A673 (cell line): ENCODE data around the gene KCNMA1. TPM values are rescaled to one million over a fixed set of nuclear protein-coding genes. Genes with fewer than 3 reads are reported as not detected.

Experiments used
- BruUV-seq: library from RNA; stranded (reverse); fragments of 400-500 nt; replicated peaks from 2 replicates; lab custom pipeline; 2021; lab: Mats Ljungman, UMichigan
- CTCF ChIA-PET: fragments of 300-600 bp; sonication (Branson Sonifier 250); formaldehyde crosslinking; loops from one replicate; lab custom pipeline; 2022; ENCODE audit warnings: antibody characterized with exemption; lab: Charles Lee
- POLR2A ChIA-PET: fragments of 300-600 bp; sonication (Branson Sonifier 250); formaldehyde crosslinking; loops from one replicate; lab custom pipeline; 2022; ENCODE audit warnings: antibody characterized with exemption; ENCODE audit not compliant: low non-redundant PET; lab: Charles Lee
- DNase-seq: peaks from one replicate; pipeline ENCODE4 v3.0.0-alpha.2; 2015; ENCODE audit warnings: low spot score
- H3K27ac ChIP-seq: fragments of 200-600 bp; sonication (generic); 2 replicates; pipeline ENCODE4 v1.5.1; 2016; ENCODE audit warnings: mixed run types, low read depth, mild to moderate bottlenecking, mixed read lengths, antibody characterized with exemption, low read length; ENCODE audit not compliant: poor library complexity, severe bottlenecking
- H3K27me3 ChIP-seq: fragments of 200-600 bp; sonication (generic); replicated peaks from 2 replicates; pipeline ENCODE4 v1.6.1; 2017; ENCODE audit warnings: mixed run types, low read depth, mild to moderate bottlenecking, mixed read lengths, antibody characterized with exemption, low read length; ENCODE audit not compliant: insufficient read depth, poor library complexity
- H3K36me3 ChIP-seq: fragments of 200-600 bp; sonication (generic); 2 replicates; pipeline ENCODE4 v1.6.1; 2016; ENCODE audit warnings: mixed run types, mild to moderate bottlenecking, mixed read lengths, antibody characterized with exemption, low read length; ENCODE audit not compliant: insufficient read depth, poor library complexity, severe bottlenecking
- H3K4me1 ChIP-seq: fragments of 200-600 bp; sonication (generic); 2 replicates; pipeline ENCODE4 v1.6.1; 2017; ENCODE audit warnings: mixed run types, mild to moderate bottlenecking, mixed read lengths, antibody characterized with exemption, low read length; ENCODE audit not compliant: insufficient read depth, poor library complexity, severe bottlenecking
- H3K4me3 ChIP-seq: fragments of 200-600 bp; sonication (generic); 2 replicates; pipeline ENCODE4 v1.5.1; 2016; ENCODE audit warnings: low read depth, mixed run types, mild to moderate bottlenecking, mixed read lengths, low read length; ENCODE audit not compliant: poor library complexity, severe bottlenecking
- H3K9me3 ChIP-seq: fragments of 200-600 bp; sonication (generic); 2 replicates; pipeline ENCODE4 v1.6.1; 2016; ENCODE audit warnings: mixed run types, low read depth, mild to moderate bottlenecking, mixed read lengths, antibody characterized with exemption, low read length; ENCODE audit not compliant: poor library complexity, severe bottlenecking
- CTCF ChIP-seq: fragments of 300-800, 200-600 bp; sonication (generic); conservative IDR thresholded peaks from 2 replicates; pipeline ENCODE4 v1.5.1; 2017; ENCODE audit warnings: low read depth, mild to moderate bottlenecking, antibody characterized with exemption, low read length, moderate library complexity, mixed read lengths
- EZH2 ChIP-seq: fragments of 200-600 bp; sonication (generic); IDR thresholded peaks from 2 replicates; pipeline ENCODE4 v1.6.1; 2017; ENCODE audit warnings: borderline replicate concordance, low read depth, mild to moderate bottlenecking, mixed read lengths, antibody characterized with exemption, low read length; ENCODE audit not compliant: poor library complexity, severe bottlenecking
- intact Hi-C: fragments of 100-400 bp; cut with micrococcal nuclease; formaldehyde crosslinking; loops from one replicate; pipeline ENCODE4 v1.10.0; 2022; ENCODE audit not compliant: unreplicated experiment
- total RNA-seq: library from RNA; stranded (reverse); gene quantifications from 2 replicates; pipeline ENCODE4 v1.2.3, GENCODE V29; 2021

KCNMA1 gene
- total RNA-seq, 1 experiment from 2014 or later: 0.84 TPM

GRCh38 chr10:77566236-77566635, 71.4 kb downstream of the KCNMA1 start:
- POLR2A ChIA-PET: no interaction called here
- intact Hi-C loops: no loop called here

GRCh38 chr10:77565590-77566023, 72.0 kb downstream of the KCNMA1 start:
- Histone ChIP-seq H3K27ac (no peak overlapping the region), H3K9me3 (no peaks in the 10 kb centered on the region), H3K27me3 (peaks cover 31% of the 10 kb centered on the region), H3K4me3 (no peak overlapping the region), H3K4me1 (no peaks in the 10 kb centered on the region), H3K36me3 (no peaks in the 10 kb centered on the region)
- TF ChIP-seq CTCF (no peak), EZH2 (no peak)
- CTCF ChIA-PET: no interaction called here
- POLR2A ChIA-PET: no interaction called here
- DNase-seq: no peak
- BruUV-seq: no TSS peak
- intact Hi-C loops: no loop called here

More at GRCh38 chr10:77566236-77566635, 71.4 kb downstream of the KCNMA1 start:
- Histone ChIP-seq H3K27ac (no peak overlapping the region), H3K27me3 (peaks cover 31% of the 10 kb centered on the region), H3K4me3 (no peak overlapping the region), H3K36me3 (no peaks in the 10 kb centered on the region), H3K4me1 (no peaks in the 10 kb centered on the region), H3K9me3 (no peaks in the 10 kb centered on the region)
- no TSS peak for BruUV-seq
- no peak for DNase-seq
- CTCF ChIA-PET: no interaction called here
- TF ChIP-seq EZH2 (no peak), CTCF (no peak)

- ChIA-PET POLR2A (no interaction called here), CTCF (no interaction called here)
- H3K4me1 ChIP-seq: no peaks in the 10 kb centered on the region
- intact Hi-C loops: no loop called here
- H3K36me3 ChIP-seq: no peaks in the 10 kb centered on the region
- H3K4me3 ChIP-seq: no peak overlapping the region
- peaks cover 31% of the 10 kb centered on the region for H3K27me3 ChIP-seq
- DNase-seq: no peak
- BruUV-seq: no TSS peak
- no peak overlapping the region for H3K27ac ChIP-seq
- TF ChIP-seq CTCF (no peak), EZH2 (no peak)
- no peaks in the 10 kb centered on the region for H3K9me3 ChIP-seq
Observed at GRCh38 chr10:77564731-77565589, 72.6 kb downstream of the KCNMA1 start.
